ENCODE results near the gene LAMA2.

Gene LAMA2

GRCh38 chr6:129096651-129097290 is 213.8 kb downstream of the LAMA2 start:
- DNase-seq, result no peak

GRCh38 chr6:129098061-129098553 is 215.2 kb downstream of the LAMA2 start:
- DNase-seq, result no peak

- DNase-seq, result no peak
Measured at GRCh38 chr6:129099696-129100095, 216.8 kb downstream of the LAMA2 start.

- no peak for DNase-seq
Measured at GRCh38 chr6:129100164-129100563, 217.2 kb downstream of the LAMA2 start.

- no peak for DNase-seq
Measured at GRCh38 chr6:129102741-129103140, 219.8 kb downstream of the LAMA2 start.

GRCh38 chr6:129104131-129104530 is 221.2 kb downstream of the LAMA2 start:
- no peak for DNase-seq

- DNase-seq, result no peak
Measured at GRCh38 chr6:129104560-129104959, 221.6 kb downstream of the LAMA2 start.

- no peak for DNase-seq
Measured at GRCh38 chr6:129105035-129105434, 222.1 kb downstream of the LAMA2 start.

- no peak for DNase-seq
Measured at GRCh38 chr6:129105793-129106192, 222.9 kb downstream of the LAMA2 start.

- DNase-seq, result no peak
Measured at GRCh38 chr6:129108337-129108736, 225.4 kb downstream of the LAMA2 start.

- DNase-seq, result no peak
Measured at GRCh38 chr6:129110690-129111343, 227.9 kb downstream of the LAMA2 start.

- no peak for DNase-seq
Measured at GRCh38 chr6:129111346-129111745, 228.4 kb downstream of the LAMA2 start.

GRCh38 chr6:129111853-129112252 is 228.9 kb downstream of the LAMA2 start:
- no peak for DNase-seq

- DNase-seq, result no peak
Measured at GRCh38 chr6:129112591-129112990, 229.7 kb downstream of the LAMA2 start.

GRCh38 chr6:129113637-129114036 is 230.7 kb downstream of the LAMA2 start:
- no peak for DNase-seq

- no peak for DNase-seq
Measured at GRCh38 chr6:129114636-129115391, 231.9 kb downstream of the LAMA2 start.

- no peak for DNase-seq
Measured at GRCh38 chr6:129115471-129115870, 232.5 kb downstream of the LAMA2 start.

- DNase-seq, result no peak
Measured at GRCh38 chr6:129117355-129117754, 234.4 kb downstream of the LAMA2 start.

- no peak for DNase-seq
Measured at GRCh38 chr6:129120856-129121638, 238.1 kb downstream of the LAMA2 start.

GRCh38 chr6:129124347-129124746 is 241.4 kb downstream of the LAMA2 start:
- no peak for DNase-seq

- no peak for DNase-seq
Measured at GRCh38 chr6:129130106-129130505, 247.2 kb downstream of the LAMA2 start.

GRCh38 chr6:129130959-129131681 is 248.2 kb downstream of the LAMA2 start:
- DNase-seq, result no peak

Data from DMS 273 treated with DMSO at 0.1 percent for 48 hours (cell line).